ENCODE results near the gene MGLL.

Gene MGLL

GRCh38 chr3:127762787-127763105 is 59.6 kb downstream of the MGLL start:
- ATAC-seq (ENCODE audit: low read depth), result no peak
- Mint-ChIP-seq H3K9me3 (peaks cover 3% of the 10 kb centered on the region), H3K4me1 (peaks cover 22% of the 10 kb centered on the region), H3K27me3 (peaks cover 3% of the 10 kb centered on the region), H3K27ac (no peak overlapping the region), H3K36me3 (no peaks in the 10 kb centered on the region), H3K4me3 (peak overlapping the region; percentile 2)
- no peak for DNase-seq (ENCODE audit: low spot score in 2 of 2)

GRCh38 chr3:127762077-127762786 is 60.1 kb downstream of the MGLL start:
- H3K36me3 Mint-ChIP-seq, result no peaks in the 10 kb centered on the region
- H3K4me1 Mint-ChIP-seq, result peaks cover 22% of the 10 kb centered on the region
- peak overlapping the region; percentile 56 for H3K27ac Mint-ChIP-seq
- no peak for DNase-seq (ENCODE audit: low spot score in 2 of 2)
- peaks cover 3% of the 10 kb centered on the region for H3K9me3 Mint-ChIP-seq
- H3K27me3 Mint-ChIP-seq, result peaks cover 3% of the 10 kb centered on the region
- peak; percentile 46 for ATAC-seq (ENCODE audit: low read depth)
- H3K4me3 Mint-ChIP-seq, result peak overlapping the region; percentile 76

- H3K27ac Mint-ChIP-seq, result peak overlapping the region; percentile 56
- no peaks in the 10 kb centered on the region for H3K9me3 Mint-ChIP-seq
- no peaks in the 10 kb centered on the region for H3K36me3 Mint-ChIP-seq
- H3K27me3 Mint-ChIP-seq, result peaks cover 3% of the 10 kb centered on the region
- H3K4me1 Mint-ChIP-seq, result peaks cover 26% of the 10 kb centered on the region
- DNase-seq (ENCODE audit: low spot score in 2 of 2), result no peak
- H3K4me3 Mint-ChIP-seq, result peak overlapping the region; percentile 76
- peak; percentile 67 for ATAC-seq (ENCODE audit: low read depth)
Measured at GRCh38 chr3:127761441-127761801, 60.9 kb downstream of the MGLL start.

GRCh38 chr3:127760791-127761440 is 61.4 kb downstream of the MGLL start:
- Mint-ChIP-seq H3K27ac (no peak overlapping the region), H3K27me3 (peaks cover 2% of the 10 kb centered on the region), H3K4me3 (peak overlapping the region; percentile 76), H3K36me3 (no peaks in the 10 kb centered on the region), H3K4me1 (peaks cover 29% of the 10 kb centered on the region), H3K9me3 (no peaks in the 10 kb centered on the region)
- DNase-seq (ENCODE audit: low spot score in 2 of 2) (no peak), ATAC-seq (ENCODE audit: low read depth) (no peak)

- H3K27ac Mint-ChIP-seq, result no peak overlapping the region
- H3K36me3 Mint-ChIP-seq, result no peaks in the 10 kb centered on the region
- no peaks in the 10 kb centered on the region for H3K9me3 Mint-ChIP-seq
- no peak overlapping the region for H3K4me3 Mint-ChIP-seq
- ATAC-seq (ENCODE audit: low read depth), result no peak
- DNase-seq (ENCODE audit: low spot score in 2 of 2), result no peak
- peaks cover 33% of the 10 kb centered on the region for H3K4me1 Mint-ChIP-seq
- H3K27me3 Mint-ChIP-seq, result peaks cover 2% of the 10 kb centered on the region
Measured at GRCh38 chr3:127760361-127760760, 62.0 kb downstream of the MGLL start.

GRCh38 chr3:127759826-127760225 is 62.5 kb downstream of the MGLL start:
- ATAC-seq (ENCODE audit: low read depth) (no peak), DNase-seq (ENCODE audit: low spot score in 2 of 2) (no peak)
- no peak overlapping the region for H3K27ac Mint-ChIP-seq
- no peak overlapping the region for H3K4me3 Mint-ChIP-seq
- peaks cover 34% of the 10 kb centered on the region for H3K4me1 Mint-ChIP-seq
- no peaks in the 10 kb centered on the region for H3K9me3 Mint-ChIP-seq
- no peaks in the 10 kb centered on the region for H3K36me3 Mint-ChIP-seq
- H3K27me3 Mint-ChIP-seq, result peaks cover 2% of the 10 kb centered on the region

GRCh38 chr3:127758013-127758412 is 64.3 kb downstream of the MGLL start:
- no peaks in the 10 kb centered on the region for H3K27me3 Mint-ChIP-seq
- peaks cover 40% of the 10 kb centered on the region for H3K4me1 Mint-ChIP-seq
- DNase-seq (ENCODE audit: low spot score in 2 of 2) (no peak), ATAC-seq (ENCODE audit: low read depth) (no peak)
- no peak overlapping the region for H3K4me3 Mint-ChIP-seq
- no peak overlapping the region for H3K27ac Mint-ChIP-seq
- no peaks in the 10 kb centered on the region for H3K9me3 Mint-ChIP-seq
- H3K36me3 Mint-ChIP-seq, result no peaks in the 10 kb centered on the region

- ATAC-seq (ENCODE audit: low read depth), result peak; percentile 8
- H3K9me3 Mint-ChIP-seq, result no peaks in the 10 kb centered on the region
- H3K27ac Mint-ChIP-seq, result peak overlapping the region; percentile 83
Measured at GRCh38 chr3:127755305-127755681, 67.0 kb downstream of the MGLL start.

GRCh38 chr3:127754411-127755304 is 67.7 kb downstream of the MGLL start:
- H3K4me3 Mint-ChIP-seq, result peak overlapping the region; percentile 84
- H3K27ac Mint-ChIP-seq, result peak overlapping the region; percentile 83
- peak; percentile 29 to 64 for DNase-seq (ENCODE audit: low spot score in 2 of 2)

More at GRCh38 chr3:127755305-127755681, 67.0 kb downstream of the MGLL start:
- no peak for DNase-seq (ENCODE audit: low spot score in 2 of 2)
- Mint-ChIP-seq H3K4me1 (peaks cover 37% of the 10 kb centered on the region), H3K36me3 (no peaks in the 10 kb centered on the region), H3K27me3 (no peaks in the 10 kb centered on the region), H3K4me3 (peak overlapping the region; percentile 84)

GRCh38 chr3:127753898-127754410 is 68.4 kb downstream of the MGLL start:
- H3K9me3 Mint-ChIP-seq, result no peaks in the 10 kb centered on the region
- ATAC-seq (ENCODE audit: low read depth) (no peak), DNase-seq (ENCODE audit: low spot score in 2 of 2) (no peak)
- peaks cover 46% of the 10 kb centered on the region for H3K4me1 Mint-ChIP-seq
- H3K27ac Mint-ChIP-seq, result peak overlapping the region; percentile 83
- H3K27me3 Mint-ChIP-seq, result no peaks in the 10 kb centered on the region
- peak overlapping the region; percentile 84 for H3K4me3 Mint-ChIP-seq
- no peaks in the 10 kb centered on the region for H3K36me3 Mint-ChIP-seq

More at GRCh38 chr3:127754411-127755304, 67.7 kb downstream of the MGLL start:
- H3K9me3 Mint-ChIP-seq, result no peaks in the 10 kb centered on the region
- peak; percentile 85 for ATAC-seq (ENCODE audit: low read depth)
- H3K36me3 Mint-ChIP-seq, result no peaks in the 10 kb centered on the region
- no peaks in the 10 kb centered on the region for H3K27me3 Mint-ChIP-seq
- peaks cover 43% of the 10 kb centered on the region for H3K4me1 Mint-ChIP-seq

GRCh38 chr3:127753338-127753737 is 69.0 kb downstream of the MGLL start:
- Mint-ChIP-seq H3K4me3 (no peak overlapping the region), H3K36me3 (no peaks in the 10 kb centered on the region), H3K9me3 (no peaks in the 10 kb centered on the region), H3K4me1 (peaks cover 46% of the 10 kb centered on the region), H3K27me3 (no peaks in the 10 kb centered on the region), H3K27ac (peak overlapping the region; percentile 83)
- DNase-seq (ENCODE audit: low spot score in 2 of 2), result no peak
- no peak for ATAC-seq (ENCODE audit: low read depth)

GRCh38 chr3:127751782-127752181 is 70.5 kb downstream of the MGLL start:
- Mint-ChIP-seq H3K9me3 (no peaks in the 10 kb centered on the region), H3K4me3 (no peak overlapping the region), H3K4me1 (peaks cover 43% of the 10 kb centered on the region), H3K36me3 (no peaks in the 10 kb centered on the region), H3K27ac (no peak overlapping the region), H3K27me3 (no peaks in the 10 kb centered on the region)
- DNase-seq (ENCODE audit: low spot score in 2 of 2) (no peak), ATAC-seq (ENCODE audit: low read depth) (no peak)

- H3K27ac Mint-ChIP-seq, result no peak overlapping the region
- no peaks in the 10 kb centered on the region for H3K36me3 Mint-ChIP-seq
- ATAC-seq (ENCODE audit: low read depth) (no peak), DNase-seq (ENCODE audit: low spot score in 2 of 2) (no peak)
- H3K4me1 Mint-ChIP-seq, result peaks cover 40% of the 10 kb centered on the region
- H3K4me3 Mint-ChIP-seq, result no peak overlapping the region
- no peaks in the 10 kb centered on the region for H3K27me3 Mint-ChIP-seq
- no peaks in the 10 kb centered on the region for H3K9me3 Mint-ChIP-seq
Measured at GRCh38 chr3:127751163-127751621, 71.1 kb downstream of the MGLL start.

Data from memory B cell (primary cell).